Neural crest cell (in vitro differentiated cells): ENCODE results near the gene OSBPL3. TPM values are rescaled to one million over a fixed set of nuclear protein-coding genes. Genes with fewer than 3 reads are reported as not detected.

Experiments
- DNase-seq: peaks from one replicate; pipeline ENCODE4 v3.0.0; 2021; ENCODE audit warnings: low read depth, mixed read lengths, low spot score
- H3K27ac Mint-ChIP-seq: one replicate; pipeline ENCODE4 v1.8.0; 2021; ENCODE audit warnings: mild to moderate bottlenecking, mixed read lengths; ENCODE audit not compliant: unreplicated experiment
- H3K27me3 Mint-ChIP-seq: 2 replicates; pipeline ENCODE4 v1.8.0; 2021; ENCODE audit warnings: low read depth, mild to moderate bottlenecking, mixed read lengths
- H3K36me3 Mint-ChIP-seq: 2 replicates; pipeline ENCODE4 v1.8.0; 2021; ENCODE audit warnings: low read depth, mild to moderate bottlenecking, mixed read lengths
- H3K4me1 Mint-ChIP-seq: 2 replicates; pipeline ENCODE4 v1.8.0; 2021; ENCODE audit warnings: mixed read lengths
- H3K4me3 Mint-ChIP-seq: one replicate; pipeline ENCODE4 v1.8.0; 2021; ENCODE audit warnings: mild to moderate bottlenecking, mixed read lengths
- H3K9me3 Mint-ChIP-seq: 2 replicates; pipeline ENCODE4 v1.8.0; 2021; ENCODE audit warnings: mixed read lengths
- total RNA-seq: library from RNA; stranded (reverse); gene quantifications from 2 replicates; pipeline ENCODE4 v1.2.1, GENCODE V29; 2021
- TF ChIP-seq, protein P1 (sequence below): fragments of 200-600 bp; sonication (generic); conservative IDR thresholded peaks from 2 replicates; pipeline ENCODE4 v1.5.0; 2021; ENCODE audit warnings: antibody characterized with exemption, mild to moderate bottlenecking

OSBPL3 gene
- total RNA-seq, 1 donor from 2014 or later = 11.8 TPM

DNA sequence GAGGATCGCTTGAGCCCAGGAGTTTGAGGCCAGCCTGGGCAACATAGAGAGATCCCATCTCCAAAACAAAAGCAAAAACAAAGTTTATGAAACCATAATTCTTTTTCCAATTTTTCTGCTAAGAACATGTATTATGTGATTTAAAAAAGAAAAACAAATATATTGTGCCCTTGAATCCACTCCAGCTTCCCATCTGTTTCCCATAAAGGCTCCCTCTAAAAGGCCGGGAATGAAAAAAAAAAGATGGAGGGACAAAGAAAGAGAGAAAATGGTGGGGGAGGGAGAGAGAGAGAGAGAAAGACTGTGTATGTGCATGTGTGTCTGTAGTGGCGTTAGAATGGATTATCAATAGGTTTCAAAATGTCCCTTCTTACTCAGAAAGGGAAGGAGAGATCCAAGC is 202.2 kb downstream of the OSBPL3 start:
- no peaks in the 10 kb centered on the region for H3K4me1 Mint-ChIP-seq
- no peak for DNase-seq
- H3K9me3 Mint-ChIP-seq = no peaks in the 10 kb centered on the region
- H3K4me3 Mint-ChIP-seq = no peak overlapping the region
- TF ChIP-seq, protein P1, sequence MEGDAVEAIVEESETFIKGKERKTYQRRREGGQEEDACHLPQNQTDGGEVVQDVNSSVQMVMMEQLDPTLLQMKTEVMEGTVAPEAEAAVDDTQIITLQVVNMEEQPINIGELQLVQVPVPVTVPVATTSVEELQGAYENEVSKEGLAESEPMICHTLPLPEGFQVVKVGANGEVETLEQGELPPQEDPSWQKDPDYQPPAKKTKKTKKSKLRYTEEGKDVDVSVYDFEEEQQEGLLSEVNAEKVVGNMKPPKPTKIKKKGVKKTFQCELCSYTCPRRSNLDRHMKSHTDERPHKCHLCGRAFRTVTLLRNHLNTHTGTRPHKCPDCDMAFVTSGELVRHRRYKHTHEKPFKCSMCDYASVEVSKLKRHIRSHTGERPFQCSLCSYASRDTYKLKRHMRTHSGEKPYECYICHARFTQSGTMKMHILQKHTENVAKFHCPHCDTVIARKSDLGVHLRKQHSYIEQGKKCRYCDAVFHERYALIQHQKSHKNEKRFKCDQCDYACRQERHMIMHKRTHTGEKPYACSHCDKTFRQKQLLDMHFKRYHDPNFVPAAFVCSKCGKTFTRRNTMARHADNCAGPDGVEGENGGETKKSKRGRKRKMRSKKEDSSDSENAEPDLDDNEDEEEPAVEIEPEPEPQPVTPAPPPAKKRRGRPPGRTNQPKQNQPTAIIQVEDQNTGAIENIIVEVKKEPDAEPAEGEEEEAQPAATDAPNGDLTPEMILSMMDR = no peak
- no peaks in the 10 kb centered on the region for H3K36me3 Mint-ChIP-seq
- H3K27me3 Mint-ChIP-seq = no peaks in the 10 kb centered on the region
- H3K27ac Mint-ChIP-seq = no peak overlapping the region

DNA sequence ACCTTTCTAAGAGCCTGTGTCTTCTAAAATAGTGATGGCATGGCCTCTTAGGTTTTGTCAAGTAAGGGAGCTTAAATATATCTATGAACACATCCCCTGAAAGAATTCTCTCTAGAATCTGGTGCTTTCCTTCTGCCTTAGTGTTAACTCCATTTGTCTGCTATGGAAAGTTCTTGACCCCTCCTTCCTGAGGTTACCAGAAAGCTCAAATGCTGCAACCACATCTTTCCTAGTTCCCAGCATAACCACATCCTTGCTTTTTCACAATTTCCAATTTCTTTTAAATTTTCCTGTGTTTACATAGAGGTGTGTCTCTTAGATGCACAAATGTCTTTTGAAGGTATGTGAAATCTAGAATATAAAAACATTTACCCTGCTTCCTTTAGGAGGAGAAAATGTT is 206.3 kb downstream of the OSBPL3 start:
- peaks cover 4% of the 10 kb centered on the region for H3K9me3 Mint-ChIP-seq
- no peaks in the 10 kb centered on the region for H3K4me1 Mint-ChIP-seq
- no peaks in the 10 kb centered on the region for H3K27me3 Mint-ChIP-seq
- TF ChIP-seq, protein P1 = no peak
- no peak overlapping the region for H3K4me3 Mint-ChIP-seq
- H3K27ac Mint-ChIP-seq = no peak overlapping the region
- H3K36me3 Mint-ChIP-seq = no peaks in the 10 kb centered on the region
- DNase-seq = no peak

DNA sequence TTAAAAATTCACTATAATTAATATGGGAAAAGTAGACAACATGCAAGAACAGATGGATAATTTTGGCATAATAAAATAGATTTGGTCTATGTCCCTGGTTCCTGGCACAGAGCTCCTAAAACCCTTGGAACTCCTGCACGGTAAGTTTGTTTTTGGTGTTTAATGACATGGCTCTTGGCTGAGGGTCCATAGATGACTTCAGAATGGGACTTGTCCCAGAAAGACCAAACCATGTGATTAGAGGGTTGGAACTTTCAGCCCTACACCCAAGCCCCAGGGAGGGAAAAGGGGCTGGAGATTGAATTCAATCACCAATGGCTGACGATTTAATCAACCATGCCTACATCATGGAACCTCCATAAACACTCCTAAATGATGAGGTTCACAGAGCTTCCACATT is 210.1 kb downstream of the OSBPL3 start:
- no peak for DNase-seq
- Mint-ChIP-seq H3K9me3 (peaks cover 4% of the 10 kb centered on the region), H3K36me3 (no peaks in the 10 kb centered on the region), H3K27ac (no peak overlapping the region), H3K27me3 (no peaks in the 10 kb centered on the region), H3K4me3 (no peak overlapping the region), H3K4me1 (peaks cover 5% of the 10 kb centered on the region)
- TF ChIP-seq, protein P1 = no peak

DNA sequence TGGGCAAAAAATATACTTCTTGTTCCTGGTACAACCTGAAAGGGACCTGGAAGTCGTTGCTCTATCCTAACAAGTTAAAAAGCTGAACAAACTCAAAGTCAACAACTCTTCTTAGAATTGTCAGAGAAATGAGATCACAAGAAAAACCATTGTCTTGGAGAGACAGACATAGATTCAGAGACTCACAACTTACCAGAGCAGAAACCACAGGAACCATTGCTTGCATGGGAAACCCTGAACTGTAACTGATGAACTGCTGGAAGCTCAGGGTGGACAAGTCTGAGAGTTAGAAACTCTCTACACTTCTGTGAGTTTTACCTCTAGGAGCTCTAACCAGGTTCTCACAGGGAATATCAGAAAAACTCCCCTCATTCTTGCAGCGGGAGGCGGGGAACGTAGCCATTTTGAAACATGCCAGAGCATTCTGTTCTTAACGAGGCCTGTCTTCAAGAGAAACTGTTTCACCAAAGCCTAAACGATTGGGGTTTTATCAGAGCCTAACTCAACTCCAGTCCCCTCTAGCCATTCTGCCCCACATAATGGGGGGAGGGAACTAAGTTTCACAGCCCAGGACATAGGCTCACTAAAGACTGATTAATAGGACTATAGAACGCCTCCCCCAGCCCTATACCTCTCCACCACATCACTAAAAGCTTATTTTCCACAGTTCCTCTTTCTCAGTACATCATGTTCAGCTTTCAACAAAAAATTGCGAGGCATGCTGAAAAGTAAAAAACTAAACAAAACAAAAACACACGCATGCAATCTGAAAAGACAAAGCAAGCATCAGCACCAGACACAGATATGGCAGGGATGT is 210.8 kb downstream of the OSBPL3 start:
- H3K27me3 Mint-ChIP-seq = no peaks in the 10 kb centered on the region
- H3K9me3 Mint-ChIP-seq = peaks cover 4% of the 10 kb centered on the region
- no peaks in the 10 kb centered on the region for H3K36me3 Mint-ChIP-seq
- TF ChIP-seq, protein P1 = no peak
- no peak overlapping the region for H3K27ac Mint-ChIP-seq
- DNase-seq = no peak
- peaks cover 5% of the 10 kb centered on the region for H3K4me1 Mint-ChIP-seq
- no peak overlapping the region for H3K4me3 Mint-ChIP-seq

DNA sequence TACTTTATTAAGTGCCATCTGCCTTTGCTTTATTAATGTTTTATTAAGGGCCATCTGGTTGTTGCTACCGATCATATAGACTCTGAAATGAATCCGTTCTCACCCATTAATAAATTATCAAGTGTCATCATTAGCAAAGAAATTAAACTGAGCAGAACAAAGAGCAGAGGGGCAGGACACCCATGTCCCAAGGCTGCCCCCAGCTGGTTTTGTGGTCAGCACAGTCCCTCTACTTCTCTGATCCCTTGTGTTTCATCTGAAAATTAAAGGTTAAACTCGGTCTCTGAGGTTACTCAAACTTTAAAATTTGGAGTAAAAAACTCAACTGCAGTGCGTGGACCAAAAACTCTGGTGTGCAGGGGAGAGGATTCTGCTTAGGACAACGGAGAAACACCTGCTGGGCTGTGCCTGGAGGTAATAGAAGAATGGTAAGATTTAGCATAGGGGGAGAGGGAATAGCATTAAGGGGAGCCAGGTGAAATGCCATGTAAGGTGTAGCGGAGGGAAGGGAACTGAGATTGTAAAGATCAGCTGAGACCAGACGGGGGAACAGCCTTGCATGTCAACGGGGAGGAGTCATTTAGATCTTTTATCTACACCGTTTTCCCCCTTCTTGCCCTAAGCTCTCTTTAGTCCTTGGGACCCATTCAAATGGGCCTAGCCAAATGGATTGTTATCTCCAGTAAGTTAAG is 212.0 kb downstream of the OSBPL3 start:
- Mint-ChIP-seq H3K27me3 (no peaks in the 10 kb centered on the region), H3K9me3 (peaks cover 4% of the 10 kb centered on the region), H3K27ac (no peak overlapping the region), H3K4me1 (peaks cover 5% of the 10 kb centered on the region), H3K4me3 (no peak overlapping the region), H3K36me3 (no peaks in the 10 kb centered on the region)
- TF ChIP-seq, protein P1 = no peak
- DNase-seq = no peak
